Calu3 (cell line): ENCODE data around the gene GNA15. TPM values are rescaled to one million over a fixed set of nuclear protein-coding genes. Genes with fewer than 3 reads are reported as not detected.

Experiments used
- BruUV-seq: library from RNA; stranded (reverse); fragments of 400-500 nt; replicated peaks from 2 replicates; lab custom pipeline; 2021; lab: Mats Ljungman, UMichigan
- CTCF ChIA-PET: fragments of 300-600 bp; sonication (Branson Sonifier 250); formaldehyde crosslinking; loops from one replicate; lab custom pipeline; 2022; ENCODE audit warnings: antibody characterized with exemption; lab: Charles Lee
- DNase-seq: peaks from one replicate; pipeline ENCODE4 v3.0.0; 2022
- H3K27ac Mint-ChIP-seq: one replicate; pipeline ENCODE4 v1.8.0; 2022; ENCODE audit warnings: mixed read lengths; ENCODE audit not compliant: unreplicated experiment
- H3K27me3 Mint-ChIP-seq: one replicate; pipeline ENCODE4 v1.8.0; 2022; ENCODE audit warnings: mixed read lengths; ENCODE audit not compliant: unreplicated experiment
- H3K36me3 Mint-ChIP-seq: one replicate; pipeline ENCODE4 v1.8.0; 2022; ENCODE audit warnings: mild to moderate bottlenecking, moderate library complexity, mixed read lengths; ENCODE audit not compliant: insufficient read depth, unreplicated experiment
- H3K4me1 Mint-ChIP-seq: one replicate; pipeline ENCODE4 v1.8.0; 2022; ENCODE audit warnings: mild to moderate bottlenecking, low read depth, mixed read lengths; ENCODE audit not compliant: unreplicated experiment
- H3K4me3 Mint-ChIP-seq: one replicate; pipeline ENCODE4 v1.8.0; 2022; ENCODE audit warnings: mild to moderate bottlenecking, low read depth, moderate library complexity, mixed read lengths; ENCODE audit not compliant: unreplicated experiment
- H3K9me3 Mint-ChIP-seq: one replicate; pipeline ENCODE4 v1.8.0; 2022; ENCODE audit warnings: low read depth, mixed read lengths; ENCODE audit not compliant: unreplicated experiment
- intact Hi-C: fragments of 100-400 bp; cut with micrococcal nuclease; formaldehyde crosslinking; loops from one replicate; pipeline ENCODE4 v1.10.0; 2022; ENCODE audit not compliant: unreplicated experiment
- total RNA-seq: library from RNA; stranded (reverse); gene quantifications from 2 replicates; pipeline ENCODE4 v1.2.3, GENCODE V29; 2022
- TF ChIP-seq, protein P1 (sequence below): fragments of 200-600 bp; IDR thresholded peaks from one replicate; pipeline ENCODE4 v1.8.0; 2022; ENCODE audit warnings: antibody characterized with exemption; ENCODE audit not compliant: unreplicated experiment

Gene GNA15
- total RNA-seq, 1 experiment from 2014 or later: 6.5 TPM

DNA sequence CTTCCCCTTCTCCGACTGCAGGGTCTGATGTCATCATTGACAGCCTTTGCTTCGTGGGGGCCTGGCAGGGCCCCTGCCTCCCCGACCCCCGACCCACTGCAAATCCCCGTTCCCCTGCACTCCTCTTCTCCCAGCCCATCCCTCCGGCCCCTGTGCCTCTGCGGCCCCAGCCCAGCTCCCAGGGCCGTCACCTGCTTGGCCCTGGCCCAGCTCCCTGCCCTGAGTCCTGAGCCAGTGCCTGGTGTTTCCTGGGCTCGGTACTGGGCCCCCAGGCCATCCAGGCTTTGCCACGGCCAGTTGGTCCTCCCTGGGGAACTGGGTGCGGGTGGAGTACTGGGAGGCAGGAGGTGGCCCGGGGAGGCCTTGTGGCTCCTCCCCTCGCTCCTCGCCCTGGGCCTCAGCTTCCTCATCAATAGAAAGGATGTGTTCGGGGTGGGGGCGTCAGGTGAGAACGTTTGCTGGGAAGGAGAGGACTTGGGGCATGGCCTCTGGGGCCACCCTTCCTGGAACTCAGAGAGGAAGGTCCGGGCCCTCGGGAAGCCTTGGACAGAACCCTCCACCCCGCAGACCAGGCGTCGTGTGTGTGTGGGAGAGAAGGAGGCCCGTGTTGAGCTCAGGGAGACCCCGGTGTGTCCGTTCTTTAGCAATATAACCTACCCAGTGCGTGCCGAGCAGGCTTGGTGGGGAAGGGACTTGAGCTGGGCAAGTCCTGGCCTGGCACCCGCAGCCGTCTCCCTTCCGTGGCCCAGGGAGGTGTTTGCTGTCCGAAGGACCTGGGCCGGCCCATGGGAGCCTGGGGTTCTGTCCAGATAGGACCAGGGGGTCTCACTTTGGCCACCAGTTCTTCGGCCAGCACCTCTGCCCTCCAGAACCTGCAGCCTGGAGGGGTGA, 72.7 kb downstream of the GNA15 start:
- H3K27ac Mint-ChIP-seq: no peak overlapping the region
- H3K9me3 Mint-ChIP-seq: no peaks in the 10 kb centered on the region
- CTCF ChIA-PET: no interaction called here
- H3K27me3 Mint-ChIP-seq: no peaks in the 10 kb centered on the region
- BruUV-seq: TSS peak; percentile 73
- TF ChIP-seq, protein P1, sequence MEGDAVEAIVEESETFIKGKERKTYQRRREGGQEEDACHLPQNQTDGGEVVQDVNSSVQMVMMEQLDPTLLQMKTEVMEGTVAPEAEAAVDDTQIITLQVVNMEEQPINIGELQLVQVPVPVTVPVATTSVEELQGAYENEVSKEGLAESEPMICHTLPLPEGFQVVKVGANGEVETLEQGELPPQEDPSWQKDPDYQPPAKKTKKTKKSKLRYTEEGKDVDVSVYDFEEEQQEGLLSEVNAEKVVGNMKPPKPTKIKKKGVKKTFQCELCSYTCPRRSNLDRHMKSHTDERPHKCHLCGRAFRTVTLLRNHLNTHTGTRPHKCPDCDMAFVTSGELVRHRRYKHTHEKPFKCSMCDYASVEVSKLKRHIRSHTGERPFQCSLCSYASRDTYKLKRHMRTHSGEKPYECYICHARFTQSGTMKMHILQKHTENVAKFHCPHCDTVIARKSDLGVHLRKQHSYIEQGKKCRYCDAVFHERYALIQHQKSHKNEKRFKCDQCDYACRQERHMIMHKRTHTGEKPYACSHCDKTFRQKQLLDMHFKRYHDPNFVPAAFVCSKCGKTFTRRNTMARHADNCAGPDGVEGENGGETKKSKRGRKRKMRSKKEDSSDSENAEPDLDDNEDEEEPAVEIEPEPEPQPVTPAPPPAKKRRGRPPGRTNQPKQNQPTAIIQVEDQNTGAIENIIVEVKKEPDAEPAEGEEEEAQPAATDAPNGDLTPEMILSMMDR: no peak
- H3K4me3 Mint-ChIP-seq: no peak overlapping the region
- intact Hi-C loops: no loop called here
- DNase-seq: no peak
- no peaks in the 10 kb centered on the region for H3K4me1 Mint-ChIP-seq
- H3K36me3 Mint-ChIP-seq: peaks cover 24% of the 10 kb centered on the region

DNA sequence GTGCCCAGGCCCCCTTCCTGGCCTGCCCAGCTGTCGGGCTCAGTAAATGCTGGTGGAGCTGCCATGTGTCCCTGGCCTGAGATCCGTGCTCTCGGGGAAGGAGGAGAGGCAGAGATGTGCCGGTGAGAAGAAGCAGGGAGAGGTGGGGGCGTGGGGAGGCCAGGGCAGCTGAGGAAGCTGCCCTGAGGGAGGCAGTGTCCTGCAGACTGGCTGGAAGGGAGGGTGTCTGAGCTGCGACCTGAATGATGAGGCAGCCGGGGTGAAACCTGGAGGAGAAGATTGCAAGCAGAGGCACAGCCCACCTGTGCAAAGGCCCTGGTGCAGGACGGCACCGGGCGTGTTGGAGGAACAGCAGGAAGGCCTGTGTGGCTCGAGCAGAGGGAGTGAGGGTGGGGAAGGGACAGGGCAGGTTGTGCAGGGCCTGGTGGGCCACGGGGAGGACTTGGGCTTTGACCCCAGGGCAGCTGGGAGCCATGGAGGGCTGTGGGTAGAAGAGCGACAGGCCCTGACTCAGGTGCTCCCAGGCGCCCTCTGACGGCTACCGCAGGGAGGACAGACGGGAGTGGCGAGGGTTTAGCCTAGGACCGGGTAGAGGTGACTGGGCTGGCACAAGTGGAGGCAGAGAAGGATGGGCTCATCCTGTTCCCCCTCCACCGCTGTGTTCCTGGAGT, 74.6 kb downstream of the GNA15 start:
- CTCF ChIA-PET: no interaction called here
- Mint-ChIP-seq H3K27me3 (no peaks in the 10 kb centered on the region), H3K4me3 (no peak overlapping the region), H3K36me3 (peaks cover 19% of the 10 kb centered on the region), H3K9me3 (no peaks in the 10 kb centered on the region), H3K4me1 (no peaks in the 10 kb centered on the region), H3K27ac (no peak overlapping the region)
- intact Hi-C loops: no loop called here
- TF ChIP-seq, protein P1: peak; percentile 49
- no TSS peak for BruUV-seq
- DNase-seq: peak; percentile 51

DNA sequence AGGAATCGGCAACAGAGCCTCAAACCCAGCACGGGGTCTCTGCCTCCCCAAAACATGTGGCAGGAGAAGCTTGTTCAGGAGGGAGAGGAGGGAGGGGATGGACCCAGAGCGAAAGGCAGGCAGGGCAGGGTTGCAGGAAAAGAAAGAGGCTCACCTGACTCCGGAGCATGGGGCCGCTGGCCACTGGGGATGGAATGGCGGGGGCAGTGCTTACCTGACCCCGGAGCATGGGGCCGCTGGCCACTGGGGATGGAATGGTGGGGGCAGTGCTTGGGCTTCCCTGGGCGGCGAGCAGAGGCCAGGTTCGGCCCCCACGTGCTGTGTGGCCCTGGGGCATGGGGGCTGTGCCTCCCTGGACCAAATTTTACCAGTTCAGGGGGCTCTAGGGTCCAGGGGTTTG, 75.4 kb downstream of the GNA15 start:
- CTCF ChIA-PET: no interaction called here
- no TSS peak for BruUV-seq
- DNase-seq: no peak
- H3K4me3 Mint-ChIP-seq: no peak overlapping the region
- peaks cover 19% of the 10 kb centered on the region for H3K36me3 Mint-ChIP-seq
- no peaks in the 10 kb centered on the region for H3K4me1 Mint-ChIP-seq
- H3K27ac Mint-ChIP-seq: no peak overlapping the region
- no peaks in the 10 kb centered on the region for H3K27me3 Mint-ChIP-seq
- TF ChIP-seq, protein P1: no peak
- no peaks in the 10 kb centered on the region for H3K9me3 Mint-ChIP-seq
- intact Hi-C loops: no loop called here

DNA sequence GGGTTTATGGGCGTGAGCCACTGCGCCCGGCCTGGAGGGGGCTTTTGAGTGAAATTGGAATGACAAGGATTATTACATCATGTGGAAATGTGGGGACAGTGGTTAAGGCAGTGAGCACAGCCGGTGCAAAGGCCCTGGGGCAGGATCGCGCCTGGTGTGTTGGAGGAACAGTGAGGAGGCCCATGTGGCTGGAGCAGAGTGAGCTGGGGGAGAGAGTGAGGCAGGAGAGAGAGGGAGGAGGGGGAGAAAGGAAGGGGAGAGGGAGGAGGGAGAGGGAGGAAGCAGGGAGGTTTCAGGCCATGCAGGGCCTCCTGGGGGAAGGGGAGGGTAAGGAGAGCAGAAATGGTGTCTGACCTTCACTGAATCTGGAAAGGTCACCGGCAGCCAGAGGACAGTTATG, 77.3 kb downstream of the GNA15 start:
- TF ChIP-seq, protein P1: no peak
- no peaks in the 10 kb centered on the region for H3K9me3 Mint-ChIP-seq
- H3K4me3 Mint-ChIP-seq: no peak overlapping the region
- peaks cover 15% of the 10 kb centered on the region for H3K36me3 Mint-ChIP-seq
- no peak for DNase-seq
- intact Hi-C loops: no loop called here
- CTCF ChIA-PET: no interaction called here
- H3K4me1 Mint-ChIP-seq: no peaks in the 10 kb centered on the region
- no peak overlapping the region for H3K27ac Mint-ChIP-seq
- no peaks in the 10 kb centered on the region for H3K27me3 Mint-ChIP-seq
- no TSS peak for BruUV-seq

Other genes starting within 250 kb of the GNA15 start
- 4.1 and 6.0 TPM in 2 replicates for gene ZNF57, start 235.1 kb upstream of the GNA15 start, total RNA-seq
- gene ZNF77, start 191.1 kb upstream of the GNA15 start, total RNA-seq: 3.6 and 5.0 TPM in 2 replicates
- 2.1 and 3.4 TPM in 2 replicates for gene TLE6, start 158.5 kb upstream of the GNA15 start, total RNA-seq
- gene TLE2, start 106.8 kb upstream of the GNA15 start, total RNA-seq: 8.5 and 9.3 TPM in 2 replicates
- gene TLE5, start 73.5 kb upstream of the GNA15 start, total RNA-seq: 170 and 179 TPM in 2 replicates
- 37.7 and 41.4 TPM in 2 replicates for gene GNA11, start 41.7 kb upstream of the GNA15 start, total RNA-seq
- gene S1PR4, start 42.7 kb downstream of the GNA15 start, total RNA-seq: 0.37 TPM in 1 of 2 replicates, not detected in the other
- 79.6 and 80.7 TPM in 2 replicates for gene NCLN, start 49.9 kb downstream of the GNA15 start, total RNA-seq
- 0.40 and 0.64 TPM in 2 replicates for gene CELF5, start 88.6 kb downstream of the GNA15 start, total RNA-seq
- 56.3 and 60.5 TPM in 2 replicates for gene NFIC, start 230.6 kb downstream of the GNA15 start, total RNA-seq